ENCODE results near the gene ADAMTSL1. TPM values are rescaled to one million over a fixed set of nuclear protein-coding genes. Genes with fewer than 3 reads are reported as not detected.

Gene ADAMTSL1
- 115 and 144 TPM in 2 replicates for total RNA-seq

GRCh38 chr9:18473652-18474279 lies at the start of gene ADAMTSL1:
TSS of gene ADAMTSL1 (plus strand) at chr9:18474153. CDS start at chr9:18474233, 80 bp downstream.

Measured in aortic smooth muscle cell (primary cell).